Occipital lobe (tissue), 2 donors: Measurements from ENCODE around the gene CTTNBP2NL. TPM values are rescaled to one million over a fixed set of nuclear protein-coding genes. Genes with fewer than 3 reads are reported as not detected.
"Not testable (repeated sequence)": the region's sequence is repeated elsewhere in the genome, so short reads cannot be mapped to it uniquely, and the experiment has no call there.

Experiments used
- DNase-seq: peaks from one replicate; lab custom pipeline; 2025; lab: John Stamatoyannopoulos, UW
- total RNA-seq: library from RNA; depleted of rRNA; stranded (reverse); fragments of >200 nt; gene quantifications from one replicate; pipeline ENCODE4 v1.2.3, GENCODE V29; 2014

CTTNBP2NL gene
- total RNA-seq, 1 donor from 2014 or later = 23.9 TPM

DNA sequence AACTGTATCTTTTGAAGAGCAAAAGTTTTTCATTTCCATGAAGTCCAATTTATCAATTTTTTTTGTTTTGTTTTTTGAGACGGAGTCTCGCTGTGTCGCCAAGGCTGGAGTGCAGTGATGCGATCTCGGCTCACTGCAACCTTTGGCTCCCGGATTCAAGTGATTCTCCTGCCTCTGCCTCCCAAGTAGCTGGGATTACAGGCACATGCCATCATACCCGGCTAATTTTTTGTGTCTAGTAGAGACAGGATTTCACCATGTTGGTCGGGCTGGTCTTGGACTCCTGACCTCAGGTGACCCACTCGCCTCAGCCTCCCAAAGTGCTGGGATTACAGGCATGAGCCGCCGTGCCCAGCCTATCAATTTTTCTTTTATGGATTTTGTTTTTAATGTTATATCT lies 27.7 kb downstream of the CTTNBP2NL start:
- DNase-seq = not testable (repeated sequence)

DNA sequence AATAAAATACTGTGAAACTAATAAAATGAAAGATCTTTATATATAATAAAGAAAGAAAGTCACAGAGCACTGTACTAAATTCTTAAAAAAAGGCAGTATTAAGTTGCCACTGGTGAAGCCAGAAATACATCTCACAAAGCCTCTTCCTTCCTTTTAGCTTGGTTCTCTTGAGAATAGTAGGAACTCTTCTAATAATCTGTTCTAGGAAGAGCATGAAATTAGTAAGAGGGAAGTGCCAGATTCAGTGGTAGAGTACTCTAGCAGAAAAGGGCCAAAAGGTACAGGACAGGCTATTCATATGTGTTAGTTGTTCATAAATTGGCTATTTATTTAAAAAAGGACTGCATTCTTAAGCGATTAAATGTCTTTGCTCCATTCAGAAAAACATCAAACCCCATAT lies 33.7 kb downstream of the CTTNBP2NL start:
- no peak for DNase-seq

- DNase-seq = no peak
These were observed 35.0 kb downstream of the CTTNBP2NL start for GRCh38 chr1:112431038-112431437.

- no peak for DNase-seq
These were observed 39.4 kb downstream of the CTTNBP2NL start for GRCh38 chr1:112435448-112435847.

DNA sequence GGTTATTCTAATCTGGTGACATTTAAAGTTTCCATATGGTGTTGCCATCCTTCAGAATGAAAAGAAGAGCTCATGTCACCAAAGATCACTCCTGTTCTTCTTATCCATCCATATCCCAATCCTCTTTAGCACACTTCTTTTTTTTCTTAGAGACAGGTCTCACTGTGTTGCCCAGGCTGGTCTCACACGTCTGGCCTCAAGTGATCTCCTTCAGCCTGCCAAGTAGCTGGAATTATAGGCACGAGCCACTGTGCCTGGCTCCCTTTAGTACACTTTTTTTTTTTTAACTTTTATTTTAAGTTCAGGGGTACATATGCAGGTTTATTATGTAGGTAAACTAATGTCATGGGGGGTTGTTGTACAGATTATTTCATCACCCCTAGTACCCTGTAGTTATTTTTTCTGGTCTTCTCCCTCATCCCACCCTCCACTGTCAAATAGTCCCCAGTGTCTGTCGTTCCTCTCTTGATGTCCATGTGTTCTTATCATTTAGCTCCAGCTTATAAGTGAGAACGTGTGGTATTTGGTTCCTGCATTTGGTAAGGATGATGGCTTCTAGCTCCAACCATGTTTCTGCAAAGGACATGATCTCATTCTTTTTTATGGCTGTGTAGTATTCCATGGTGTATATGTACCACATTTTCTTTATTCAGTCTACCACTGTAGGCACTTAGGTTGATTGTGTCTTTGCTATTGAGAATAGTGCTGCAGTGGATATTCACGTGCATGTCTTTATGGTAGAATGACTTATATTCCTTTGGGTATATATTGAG lies 40.6 kb downstream of the CTTNBP2NL start:
- no peak for DNase-seq

GRCh38 chr1:112438156-112438555 lies 42.1 kb downstream of the CTTNBP2NL start:
- not testable (repeated sequence) for DNase-seq

DNA sequence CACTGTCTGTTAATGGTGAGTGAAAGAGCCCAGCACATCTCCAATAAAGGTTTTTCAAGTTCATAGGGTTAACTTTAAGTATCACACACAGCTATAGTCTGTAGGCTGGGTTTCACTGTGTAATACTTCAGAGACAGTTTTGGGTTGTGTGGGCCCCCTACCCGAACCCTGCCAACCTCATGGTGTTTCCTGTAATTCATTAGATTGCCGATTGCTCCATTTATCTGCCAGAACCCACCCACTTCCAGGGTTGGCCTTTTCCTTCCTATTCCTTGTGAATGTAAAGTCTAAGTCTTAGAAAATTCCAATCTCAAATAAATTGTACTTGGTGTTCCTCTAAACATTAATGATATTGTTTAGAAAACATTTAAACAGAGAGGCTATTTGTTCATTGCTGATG lies 43.6 kb downstream of the CTTNBP2NL start:
- DNase-seq = no peak

DNA sequence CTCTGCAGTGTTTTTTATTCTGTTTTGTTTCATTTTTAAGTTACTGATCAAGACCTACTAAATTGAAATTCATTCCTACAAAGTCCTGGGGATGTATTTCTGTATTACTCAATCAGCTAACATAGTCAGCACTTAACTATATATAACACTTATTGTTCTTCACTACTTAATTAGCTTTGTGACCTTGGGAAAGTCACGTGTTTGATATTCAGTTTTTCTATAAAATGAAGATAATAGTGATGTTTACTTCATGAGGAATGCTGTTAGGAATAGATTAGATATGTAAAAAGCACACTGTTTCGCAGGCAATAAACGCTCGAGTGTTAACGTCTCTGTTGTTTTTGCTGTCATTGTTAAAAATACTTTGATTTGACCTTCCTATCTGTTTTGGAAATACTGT lies 44.6 kb downstream of the CTTNBP2NL start:
- no peak for DNase-seq

- DNase-seq = no peak
These were observed 48.3 kb downstream of the CTTNBP2NL start for GRCh38 chr1:112444269-112444668.

- DNase-seq = no peak
These were observed 49.6 kb downstream of the CTTNBP2NL start for GRCh38 chr1:112445596-112445995.

GRCh38 chr1:112446411-112446810 lies 50.4 kb downstream of the CTTNBP2NL start:
- no peak for DNase-seq

GRCh38 chr1:112448904-112449629 lies 53.1 kb downstream of the CTTNBP2NL start:
- no peak for DNase-seq

GRCh38 chr1:112449630-112449983 lies 53.6 kb downstream of the CTTNBP2NL start:
- no peak for DNase-seq

GRCh38 chr1:112450773-112451172 lies 54.8 kb downstream of the CTTNBP2NL start:
- DNase-seq = no peak

GRCh38 chr1:112451301-112451700 lies 55.3 kb downstream of the CTTNBP2NL start:
- DNase-seq = not testable (repeated sequence)

DNA sequence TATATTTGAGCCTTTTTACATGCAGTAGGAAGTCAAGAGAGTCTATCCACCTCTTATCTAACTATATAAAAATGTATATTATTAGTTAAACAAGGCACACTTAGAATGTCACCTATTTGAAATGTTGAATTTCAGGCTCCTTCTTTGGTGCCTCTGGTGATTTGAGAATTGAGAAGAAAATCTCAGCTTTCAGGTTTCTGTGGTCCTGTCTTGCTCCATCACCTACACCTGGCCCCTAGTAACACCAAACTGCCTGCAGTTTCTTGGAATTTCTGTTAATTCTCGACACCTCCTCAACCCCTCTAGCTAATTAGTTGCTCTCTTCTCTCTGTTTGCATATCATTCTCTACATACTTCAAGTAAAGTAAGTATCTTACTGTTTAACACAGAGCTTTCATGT lies 57.9 kb downstream of the CTTNBP2NL start:
- no peak for DNase-seq

GRCh38 chr1:112454316-112454715 lies 58.3 kb downstream of the CTTNBP2NL start:
- no peak for DNase-seq

DNA sequence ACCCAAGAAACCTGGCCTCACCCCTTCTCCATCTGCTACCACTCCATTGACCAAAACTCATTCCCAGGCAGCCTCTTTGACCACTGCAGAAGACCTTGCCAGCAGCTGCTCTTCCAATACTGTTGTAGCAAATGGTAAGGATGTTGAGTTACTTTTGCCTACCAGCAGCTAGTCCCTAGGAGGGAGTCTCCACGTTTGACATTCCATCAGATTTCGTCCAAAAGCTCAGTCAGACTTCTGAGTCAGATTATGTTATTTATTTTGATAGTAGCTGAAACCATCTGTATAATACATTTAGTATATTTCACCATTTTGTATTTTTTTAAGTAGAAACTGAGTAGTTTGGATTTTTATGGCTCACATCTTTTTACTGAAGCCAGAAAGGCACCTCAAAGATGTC lies 61.2 kb downstream of the CTTNBP2NL start:
- no peak for DNase-seq

DNA sequence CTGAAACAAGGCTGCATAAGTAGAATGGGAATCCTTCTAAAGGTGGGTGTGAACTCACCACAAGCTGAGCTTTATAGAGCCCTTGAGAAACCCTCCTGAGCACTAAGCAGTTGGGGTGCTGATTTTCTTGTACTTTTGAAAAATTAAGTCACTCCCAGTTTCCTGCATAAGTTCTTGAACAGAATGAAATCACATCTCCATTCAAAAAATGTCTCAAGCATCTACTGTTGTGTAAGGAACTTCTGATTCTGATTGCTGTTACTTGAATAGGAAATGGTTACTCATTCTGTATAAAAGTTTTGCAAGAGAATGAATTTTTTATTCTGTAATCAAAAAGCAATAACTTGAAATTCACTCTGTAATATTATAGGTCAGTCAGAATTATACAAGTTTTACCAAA lies 61.9 kb downstream of the CTTNBP2NL start:
- no peak for DNase-seq

DNA sequence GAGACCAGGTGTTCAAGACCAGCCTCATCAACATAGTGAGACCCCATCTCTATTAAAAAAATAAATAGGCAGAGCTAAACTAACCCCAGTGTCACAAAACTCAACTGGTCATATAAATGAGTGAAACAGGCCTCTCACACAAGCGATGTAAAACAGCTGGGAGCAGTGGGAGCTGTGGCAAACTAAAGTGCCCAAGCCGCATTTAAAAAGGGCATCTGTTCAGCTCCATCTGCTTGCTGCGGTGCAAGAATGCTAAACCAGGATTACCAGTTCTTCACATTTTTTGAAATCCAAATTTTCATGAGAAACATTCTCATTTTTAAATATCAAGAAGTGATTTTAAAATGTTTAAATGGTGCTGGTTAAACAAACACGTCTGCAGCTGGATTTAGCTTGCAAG lies 62.7 kb downstream of the CTTNBP2NL start:
- no peak for DNase-seq

DNA sequence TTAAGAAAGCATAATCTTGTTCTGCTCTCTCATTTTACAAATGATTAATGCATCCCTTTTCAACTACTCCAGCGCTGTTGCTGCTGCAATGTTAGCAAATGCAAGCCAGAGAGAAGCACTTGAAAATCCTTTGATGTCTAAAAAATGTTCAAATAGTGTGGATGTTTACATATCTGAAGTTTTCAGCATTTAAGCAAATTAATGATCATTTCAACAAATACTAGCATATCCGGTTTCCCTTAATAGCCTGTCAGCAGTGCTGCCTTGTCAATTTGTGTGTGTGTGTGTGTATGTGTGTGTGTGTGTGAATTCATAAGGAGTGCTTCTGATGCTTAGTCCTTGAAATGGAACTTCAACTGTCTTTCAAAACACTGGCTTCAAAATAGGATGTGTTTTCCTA lies 64.6 kb downstream of the CTTNBP2NL start:
- DNase-seq = no peak

GRCh38 chr1:112461200-112461871 lies 65.3 kb downstream of the CTTNBP2NL start:
- DNase-seq = no peak

DNA sequence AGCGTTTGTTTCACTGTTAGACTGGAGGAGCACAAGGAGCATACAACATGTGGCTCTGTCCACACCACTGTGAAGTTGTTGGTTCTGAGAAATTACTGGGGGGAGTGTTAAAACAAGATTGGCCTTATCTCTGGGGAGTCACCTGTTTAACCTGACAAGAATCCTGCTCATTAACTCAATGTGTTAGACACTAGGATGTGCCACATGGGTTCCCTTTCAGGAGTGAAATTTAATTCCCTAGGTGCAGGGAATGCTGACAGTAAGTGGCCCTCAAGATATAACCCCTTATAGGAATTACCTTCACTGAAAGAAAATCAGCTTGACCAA lies 66.9 kb downstream of the CTTNBP2NL start:
- no peak for DNase-seq
